GM21360 (cell line): ENCODE results near the gene CT45A5.
"Not testable (repeated sequence)": the region's sequence is repeated elsewhere in the genome, so short reads cannot be mapped to it uniquely, and the experiment has no call there.

ENCODE experiments used
- ATAC-seq: cut with Tn5 transposase; IDR thresholded peaks from one replicate; pipeline ENCODE4 v1.9.1; 2021; ENCODE audit warnings: mild to moderate bottlenecking, moderate library complexity; ENCODE audit not compliant: unreplicated experiment

The CT45A5 gene, protein sequence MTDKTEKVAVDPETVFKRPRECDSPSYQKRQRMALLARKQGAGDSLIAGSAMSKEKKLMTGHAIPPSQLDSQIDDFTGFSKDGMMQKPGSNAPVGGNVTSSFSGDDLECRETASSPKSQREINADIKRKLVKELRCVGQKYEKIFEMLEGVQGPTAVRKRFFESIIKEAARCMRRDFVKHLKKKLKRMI

DNA sequence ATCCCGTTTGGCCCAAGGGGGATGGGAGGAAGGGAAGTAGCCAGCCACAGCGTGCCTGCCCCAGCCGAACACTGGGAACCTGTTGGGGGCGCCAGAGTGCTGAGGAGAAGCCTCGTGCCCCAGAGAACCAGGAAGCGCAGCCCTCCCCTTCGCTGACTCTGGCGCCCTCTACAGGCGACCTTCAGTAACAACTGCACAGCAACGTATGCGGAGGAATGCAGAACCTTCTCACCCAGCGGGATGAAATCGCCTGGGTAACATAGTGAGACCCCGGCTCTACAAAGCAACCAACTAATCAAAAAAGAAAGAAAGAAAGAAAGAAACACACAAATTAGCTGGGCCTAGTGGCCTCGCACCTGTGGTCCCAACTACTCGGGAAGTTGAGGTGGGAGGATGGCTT lies at the start of gene CT45A5:
CT45A5 (minus strand) TSS at position 101 of the 400 bp plus-strand sequence. CDS start 3,774 bp downstream, outside the sequence.
- ATAC-seq: not testable (repeated sequence)

DNA sequence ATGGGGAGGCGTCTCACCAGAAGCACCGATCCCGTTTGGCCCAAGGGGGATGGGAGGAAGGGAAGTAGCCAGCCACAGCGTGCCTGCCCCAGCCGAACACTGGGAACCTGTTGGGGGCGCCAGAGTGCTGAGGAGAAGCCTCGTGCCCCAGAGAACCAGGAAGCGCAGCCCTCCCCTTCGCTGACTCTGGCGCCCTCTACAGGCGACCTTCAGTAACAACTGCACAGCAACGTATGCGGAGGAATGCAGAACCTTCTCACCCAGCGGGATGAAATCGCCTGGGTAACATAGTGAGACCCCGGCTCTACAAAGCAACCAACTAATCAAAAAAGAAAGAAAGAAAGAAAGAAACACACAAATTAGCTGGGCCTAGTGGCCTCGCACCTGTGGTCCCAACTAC lies 34.6 kb upstream of the CT45A5 start, which contains the start of gene CT45A2:
CT45A2 (minus strand) TSS at position 101 of the 400 bp plus-strand sequence. CDS start 3,747 bp downstream, outside the sequence.
- not testable (repeated sequence) for ATAC-seq

DNA sequence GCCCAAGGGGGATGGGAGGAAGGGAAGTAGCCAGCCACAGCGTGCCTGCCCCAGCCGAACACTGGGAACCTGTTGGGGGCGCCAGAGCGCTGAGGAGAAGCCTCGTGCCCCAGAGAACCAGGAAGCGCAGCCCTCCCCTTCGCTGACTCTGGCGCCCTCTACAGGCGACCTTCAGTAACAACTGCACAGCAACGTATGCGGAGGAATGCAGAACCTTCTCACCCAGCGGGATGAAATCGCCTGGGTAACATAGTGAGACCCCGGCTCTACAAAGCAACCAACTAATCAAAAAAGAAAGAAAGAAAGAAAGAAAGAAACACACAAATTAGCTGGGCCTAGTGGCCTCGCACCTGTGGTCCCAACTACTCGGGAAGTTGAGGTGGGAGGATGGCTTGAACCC lies 17.4 kb upstream of the CT45A5 start, which contains the start of gene CT45A6:
CT45A6 (minus strand) TSS at position 101 of the 400 bp plus-strand sequence. CDS start 3,794 bp downstream, outside the sequence.
- not testable (repeated sequence) for ATAC-seq

DNA sequence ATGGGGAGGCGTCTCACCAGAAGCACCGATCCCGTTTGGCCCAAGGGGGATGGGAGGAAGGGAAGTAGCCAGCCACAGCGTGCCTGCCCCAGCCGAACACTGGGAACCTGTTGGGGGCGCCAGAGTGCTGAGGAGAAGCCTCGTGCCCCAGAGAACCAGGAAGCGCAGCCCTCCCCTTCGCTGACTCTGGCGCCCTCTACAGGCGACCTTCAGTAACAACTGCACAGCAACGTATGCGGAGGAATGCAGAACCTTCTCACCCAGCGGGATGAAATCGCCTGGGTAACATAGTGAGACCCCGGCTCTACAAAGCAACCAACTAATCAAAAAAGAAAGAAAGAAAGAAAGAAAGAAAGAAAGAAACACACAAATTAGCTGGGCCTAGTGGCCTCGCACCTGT lies 17.2 kb downstream of the CT45A5 start, which contains the start of gene CT45A3:
CT45A3 (minus strand) TSS at position 101 of the 400 bp plus-strand sequence. CDS start 3,747 bp downstream, outside the sequence.
- ATAC-seq: not testable (repeated sequence)

DNA sequence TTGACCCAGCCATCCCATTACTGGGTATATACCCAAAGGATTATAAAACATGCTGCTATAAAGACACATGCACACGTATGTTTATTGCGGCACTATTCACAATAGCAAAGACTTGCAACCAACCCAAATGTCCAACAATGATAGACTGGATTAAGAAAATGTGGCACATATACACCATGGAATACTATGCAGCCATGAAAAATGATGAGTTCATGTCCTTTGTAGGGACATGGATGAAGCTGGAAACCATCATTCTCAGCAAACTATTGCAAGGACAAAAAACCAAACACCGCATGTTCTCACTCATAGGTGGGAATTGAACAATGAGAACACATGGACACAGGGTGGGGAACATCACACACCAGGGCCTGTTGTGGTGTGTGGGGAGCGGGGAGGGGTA lies 40.6 kb downstream of the CT45A5 start:
- not testable (repeated sequence) for ATAC-seq

DNA sequence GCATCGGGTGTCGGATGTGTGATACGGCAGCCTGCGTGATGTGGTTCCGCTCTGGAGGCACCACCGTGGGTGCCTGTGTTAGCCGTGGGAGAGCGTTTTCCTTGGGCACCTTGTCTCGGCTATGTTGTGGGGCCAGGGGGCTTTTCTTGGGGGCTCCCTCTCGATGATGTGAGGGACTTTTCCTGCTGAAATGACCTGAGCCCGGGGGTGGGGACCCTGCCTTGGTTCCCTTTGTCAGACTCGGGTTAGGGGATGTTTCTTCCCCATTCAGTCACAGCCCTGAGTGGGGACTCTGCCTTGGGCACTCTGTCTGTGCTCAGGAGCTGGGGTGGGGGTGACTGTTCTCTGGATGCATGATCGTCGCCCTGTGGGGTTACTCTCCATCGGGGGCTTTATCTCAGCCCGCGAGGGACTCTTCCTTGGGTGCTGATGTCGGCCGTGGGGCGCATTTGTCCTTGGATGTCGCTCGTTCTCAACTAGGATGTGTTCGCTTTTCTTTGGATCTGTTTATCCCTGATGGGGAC lies 44.0 kb downstream of the CT45A5 start:
- ATAC-seq: no peak

DNA sequence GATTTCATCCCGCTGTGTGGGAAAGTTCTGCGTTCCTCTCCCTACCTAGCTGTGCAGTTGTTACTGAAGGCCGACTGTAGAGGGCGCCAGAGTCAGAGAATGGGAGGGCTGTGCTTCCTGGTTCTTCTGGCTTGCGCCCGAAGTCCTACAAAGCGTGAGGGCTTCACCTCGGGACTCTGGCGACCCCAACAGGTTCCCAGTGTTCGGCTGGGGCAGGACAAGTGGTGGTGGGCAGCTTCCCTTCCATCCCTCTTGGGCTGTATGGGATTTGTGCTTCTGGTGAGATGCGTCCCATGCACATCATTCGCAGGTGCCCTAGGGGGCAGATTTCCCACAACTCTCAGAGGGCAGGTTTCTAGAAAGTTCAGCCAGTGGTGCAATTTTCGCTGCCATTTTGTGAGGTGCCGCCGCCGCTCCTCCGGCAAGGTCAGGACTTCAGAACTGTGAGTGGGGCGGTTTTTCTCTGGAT lies 44.6 kb downstream of the CT45A5 start:
- no peak for ATAC-seq

DNA sequence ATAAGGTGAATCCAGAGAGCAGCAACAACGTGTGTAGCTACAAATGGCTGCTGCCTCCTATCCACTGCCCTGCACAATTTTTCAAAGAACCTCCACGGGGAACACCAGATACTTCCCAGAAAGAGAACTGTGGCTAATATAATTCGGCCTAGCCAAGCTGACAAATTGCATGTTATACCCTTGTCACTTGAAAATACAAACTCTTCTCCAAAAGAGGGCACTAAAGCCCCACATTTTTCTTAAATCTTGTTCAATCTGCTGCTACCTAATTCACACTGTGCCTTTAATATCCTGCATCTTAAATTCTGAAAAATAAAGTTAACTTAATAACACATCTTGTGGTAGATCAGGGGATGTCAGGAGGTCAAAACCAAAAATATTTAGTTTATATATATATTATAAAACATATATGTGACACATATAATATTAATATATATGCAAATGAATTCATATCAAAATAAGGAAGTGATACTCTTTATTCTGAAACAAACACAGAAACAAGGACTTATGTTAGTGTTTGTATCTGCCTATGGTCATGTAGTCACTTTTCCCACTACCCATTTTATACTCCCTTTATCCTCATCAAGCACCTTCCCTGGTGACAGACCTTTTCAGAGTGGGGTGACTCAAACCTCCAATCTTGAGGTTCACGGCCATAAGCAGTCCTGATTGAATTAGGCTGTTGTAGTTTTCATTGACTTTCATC lies 47.8 kb downstream of the CT45A5 start:
- no peak for ATAC-seq

DNA sequence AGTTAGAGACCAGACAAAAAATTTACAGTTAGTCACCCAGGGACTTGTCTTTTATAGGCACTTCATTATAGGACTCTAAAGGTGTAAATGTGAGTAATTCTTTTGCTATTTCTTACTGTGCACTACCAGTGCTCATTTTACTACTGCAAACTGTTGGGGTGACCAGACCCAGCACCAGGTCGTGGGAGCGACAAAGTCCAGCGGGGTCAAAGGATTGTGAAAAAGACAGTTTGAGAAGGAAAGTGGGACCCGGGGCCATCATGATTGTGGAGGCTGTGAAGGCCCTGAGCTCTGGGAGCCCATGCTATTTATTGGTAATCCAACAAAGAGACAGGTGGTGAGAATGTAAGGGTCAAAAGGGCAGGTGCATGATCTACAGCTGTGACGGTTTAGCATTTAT lies 50.6 kb downstream of the CT45A5 start:
- ATAC-seq: not testable (repeated sequence)
